Brain pericyte (primary cell): ENCODE measurements around the gene CTSA.

Experiments
- DNase-seq: peaks from one replicate; pipeline ENCODE4 v3.0.0-alpha.2; 2012; ENCODE audit warnings: low read depth, low spot score

Gene CTSA

GRCh38 chr20:45938727-45939438 is 47.7 kb downstream of the CTSA start:
- no peak for DNase-seq

GRCh38 chr20:45940053-45940452 is 48.9 kb downstream of the CTSA start:
- DNase-seq, result no peak

- no peak for DNase-seq
Observed at GRCh38 chr20:45940469-45940868, 49.3 kb downstream of the CTSA start.

GRCh38 chr20:45943613-45944012 is 52.5 kb downstream of the CTSA start:
- no peak for DNase-seq

GRCh38 chr20:45944151-45944964 is 53.2 kb downstream of the CTSA start:
- DNase-seq, result no peak

GRCh38 chr20:45944965-45945677 is 54.0 kb downstream of the CTSA start:
- no peak for DNase-seq

GRCh38 chr20:45945678-45946148 is 54.6 kb downstream of the CTSA start:
- peak; percentile 66 for DNase-seq

- no peak for DNase-seq
Observed at GRCh38 chr20:45946149-45946970, 55.2 kb downstream of the CTSA start.

- DNase-seq, result no peak
Observed at GRCh38 chr20:45947110-45947866, 56.2 kb downstream of the CTSA start.

GRCh38 chr20:45948261-45948733 is 57.2 kb downstream of the CTSA start:
- DNase-seq, result no peak
